ENCODE results near the gene RNF145.
"Not testable (repeated sequence)": the region's sequence is repeated elsewhere in the genome, so short reads cannot be mapped to it uniquely, and the experiment has no call there.

The RNF145 gene

DNA sequence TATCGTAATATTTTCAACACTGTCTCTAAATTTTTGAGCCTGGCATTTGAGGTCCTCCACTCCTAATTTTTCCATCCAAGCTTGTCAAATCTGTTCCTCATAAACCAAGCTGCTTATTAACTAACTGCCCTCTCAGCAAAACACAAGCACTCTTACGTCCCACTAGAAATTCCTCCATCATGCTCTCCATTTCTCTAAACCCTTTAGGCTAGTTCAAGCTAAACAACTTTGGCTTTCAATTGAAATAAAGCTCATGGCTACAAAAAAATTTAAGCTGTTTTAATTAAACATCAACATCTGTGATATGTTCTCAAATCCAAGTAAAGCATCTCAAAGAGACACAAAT, 45.7 kb downstream of the RNF145 start:
- Histone ChIP-seq H3K4me1 (ENCODE audit: insufficient read depth, low read length, severe bottlenecking) (no peaks in the 10 kb centered on the region), H3K9ac (ENCODE audit: low read length) (no peak overlapping the region), H4K20me1 (ENCODE audit: insufficient read depth, low read length) (no peaks in the 10 kb centered on the region), H3K27me3 (ENCODE audit: insufficient read depth, low read length) (no peaks in the 10 kb centered on the region), H3K79me2 (ENCODE audit: insufficient read depth, low read length) (no peaks in the 10 kb centered on the region), H3K9me3 (ENCODE audit: low read length) (no peaks in the 10 kb centered on the region), H3F3A (ENCODE audit: insufficient read depth, low read length) (peaks cover 4% of the 10 kb centered on the region; the same call in 1 of the 2 replicates), H3K4me2 (ENCODE audit: low read length) (no peak overlapping the region), H3K36me3 (ENCODE audit: insufficient read depth, low read length) (peaks cover 51% of the 10 kb centered on the region; the same call in 1 of the 2 replicates), H3K4me3 (ENCODE audit: low read depth, low read length, poor library complexity, severe bottlenecking) (no peak overlapping the region), H2AFZ (ENCODE audit: low read length) (no peak overlapping the region), H3K9me2 (ENCODE audit: low read depth, low read length) (no peaks in the 10 kb centered on the region; the same call in 1 of the 2 replicates), H3K27ac (ENCODE audit: low read depth, low read length, poor library complexity, severe bottlenecking) (no peak overlapping the region)
- no peak for TF ChIP-seq EZH2 (IDR thresholded peaks at IDR 0.05; ENCODE audit: borderline replicate concordance, low read length)
- TF ChIP-seq, protein P1, sequence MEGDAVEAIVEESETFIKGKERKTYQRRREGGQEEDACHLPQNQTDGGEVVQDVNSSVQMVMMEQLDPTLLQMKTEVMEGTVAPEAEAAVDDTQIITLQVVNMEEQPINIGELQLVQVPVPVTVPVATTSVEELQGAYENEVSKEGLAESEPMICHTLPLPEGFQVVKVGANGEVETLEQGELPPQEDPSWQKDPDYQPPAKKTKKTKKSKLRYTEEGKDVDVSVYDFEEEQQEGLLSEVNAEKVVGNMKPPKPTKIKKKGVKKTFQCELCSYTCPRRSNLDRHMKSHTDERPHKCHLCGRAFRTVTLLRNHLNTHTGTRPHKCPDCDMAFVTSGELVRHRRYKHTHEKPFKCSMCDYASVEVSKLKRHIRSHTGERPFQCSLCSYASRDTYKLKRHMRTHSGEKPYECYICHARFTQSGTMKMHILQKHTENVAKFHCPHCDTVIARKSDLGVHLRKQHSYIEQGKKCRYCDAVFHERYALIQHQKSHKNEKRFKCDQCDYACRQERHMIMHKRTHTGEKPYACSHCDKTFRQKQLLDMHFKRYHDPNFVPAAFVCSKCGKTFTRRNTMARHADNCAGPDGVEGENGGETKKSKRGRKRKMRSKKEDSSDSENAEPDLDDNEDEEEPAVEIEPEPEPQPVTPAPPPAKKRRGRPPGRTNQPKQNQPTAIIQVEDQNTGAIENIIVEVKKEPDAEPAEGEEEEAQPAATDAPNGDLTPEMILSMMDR (IDR thresholded peaks at IDR 0.05; ENCODE audit: low read length), result no peak

- Histone ChIP-seq H3K27ac (ENCODE audit: low read depth, low read length, poor library complexity, severe bottlenecking) (no peak overlapping the region), H3K79me2 (ENCODE audit: insufficient read depth, low read length) (no peaks in the 10 kb centered on the region), H3K36me3 (ENCODE audit: insufficient read depth, low read length) (peaks cover 54% of the 10 kb centered on the region; the same call in 1 of the 2 replicates), H3F3A (ENCODE audit: insufficient read depth, low read length) (peaks cover 4% of the 10 kb centered on the region; the same call in 1 of the 2 replicates), H2AFZ (ENCODE audit: low read length) (no peak overlapping the region), H3K4me2 (ENCODE audit: low read length) (no peak overlapping the region), H3K4me3 (ENCODE audit: low read depth, low read length, poor library complexity, severe bottlenecking) (no peak overlapping the region), H3K27me3 (ENCODE audit: insufficient read depth, low read length) (no peaks in the 10 kb centered on the region), H4K20me1 (ENCODE audit: insufficient read depth, low read length) (no peaks in the 10 kb centered on the region), H3K4me1 (ENCODE audit: insufficient read depth, low read length, severe bottlenecking) (no peaks in the 10 kb centered on the region), H3K9me2 (ENCODE audit: low read depth, low read length) (no peaks in the 10 kb centered on the region; the same call in 1 of the 2 replicates), H3K9ac (ENCODE audit: low read length) (no peak overlapping the region), H3K9me3 (ENCODE audit: low read length) (no peaks in the 10 kb centered on the region)
- TF ChIP-seq EZH2 (IDR thresholded peaks at IDR 0.05; ENCODE audit: borderline replicate concordance, low read length), result no peak
- TF ChIP-seq, protein P1 (IDR thresholded peaks at IDR 0.05; ENCODE audit: low read length), result no peak
Observed at GRCh38 chr5:159163027-159163700, 46.2 kb downstream of the RNF145 start.

- Histone ChIP-seq H3K4me1 (ENCODE audit: insufficient read depth, low read length, severe bottlenecking) (no peaks in the 10 kb centered on the region), H3F3A (ENCODE audit: insufficient read depth, low read length) (peaks cover 4% of the 10 kb centered on the region; the same call in 1 of the 2 replicates), H3K27ac (ENCODE audit: low read depth, low read length, poor library complexity, severe bottlenecking) (no peak overlapping the region), H3K9ac (ENCODE audit: low read length) (no peak overlapping the region), H4K20me1 (ENCODE audit: insufficient read depth, low read length) (no peaks in the 10 kb centered on the region), H3K4me2 (ENCODE audit: low read length) (no peak overlapping the region), H2AFZ (ENCODE audit: low read length) (no peak overlapping the region), H3K79me2 (ENCODE audit: insufficient read depth, low read length) (no peaks in the 10 kb centered on the region), H3K4me3 (ENCODE audit: low read depth, low read length, poor library complexity, severe bottlenecking) (no peak overlapping the region), H3K9me2 (ENCODE audit: low read depth, low read length) (no peaks in the 10 kb centered on the region; the same call in 1 of the 2 replicates), H3K27me3 (ENCODE audit: insufficient read depth, low read length) (no peaks in the 10 kb centered on the region), H3K9me3 (ENCODE audit: low read length) (no peaks in the 10 kb centered on the region), H3K36me3 (ENCODE audit: insufficient read depth, low read length) (peaks cover 54% of the 10 kb centered on the region; the same call in 1 of the 2 replicates)
- no peak for TF ChIP-seq EZH2 (IDR thresholded peaks at IDR 0.05; ENCODE audit: borderline replicate concordance, low read length)
- TF ChIP-seq, protein P1 (IDR thresholded peaks at IDR 0.05; ENCODE audit: low read length), result no peak
Observed at GRCh38 chr5:159161361-159162214, 47.8 kb downstream of the RNF145 start.

GRCh38 chr5:159158553-159159091, 50.7 kb downstream of the RNF145 start:
- not testable (repeated sequence) for H3K27ac ChIP-seq (ENCODE audit: low read depth, low read length, poor library complexity, severe bottlenecking); H3K27me3 ChIP-seq (ENCODE audit: insufficient read depth, low read length); H3K4me3 ChIP-seq (ENCODE audit: low read depth, low read length, poor library complexity, severe bottlenecking); H4K20me1 ChIP-seq (ENCODE audit: insufficient read depth, low read length); H3K9me3 ChIP-seq (ENCODE audit: low read length); H3K4me1 ChIP-seq (ENCODE audit: insufficient read depth, low read length, severe bottlenecking); H3K79me2 ChIP-seq (ENCODE audit: insufficient read depth, low read length); H3F3A ChIP-seq (ENCODE audit: insufficient read depth, low read length); H2AFZ ChIP-seq (ENCODE audit: low read length); H3K9me2 ChIP-seq (ENCODE audit: low read depth, low read length); H3K9ac ChIP-seq (ENCODE audit: low read length); H3K4me2 ChIP-seq (ENCODE audit: low read length)
- peaks cover 55% of the 10 kb centered on the region; the same call in 1 of the 2 replicates for H3K36me3 ChIP-seq (ENCODE audit: insufficient read depth, low read length)

Measured in OCI-LY1 (cell line).